GM10847 (cell line): ENCODE results near the gene CYSLTR1.

ENCODE experiments used
- POLR2A ChIP-seq: IDR thresholded peaks from 2 replicates; pipeline ENCODE4 v1.6.1; 2011; ENCODE audit not compliant: insufficient read length; ENCODE audit errors: extremely low read depth

Gene CYSLTR1, protein sequence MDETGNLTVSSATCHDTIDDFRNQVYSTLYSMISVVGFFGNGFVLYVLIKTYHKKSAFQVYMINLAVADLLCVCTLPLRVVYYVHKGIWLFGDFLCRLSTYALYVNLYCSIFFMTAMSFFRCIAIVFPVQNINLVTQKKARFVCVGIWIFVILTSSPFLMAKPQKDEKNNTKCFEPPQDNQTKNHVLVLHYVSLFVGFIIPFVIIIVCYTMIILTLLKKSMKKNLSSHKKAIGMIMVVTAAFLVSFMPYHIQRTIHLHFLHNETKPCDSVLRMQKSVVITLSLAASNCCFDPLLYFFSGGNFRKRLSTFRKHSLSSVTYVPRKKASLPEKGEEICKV

GRCh38 chrX:78327370-78328086 lies at the start of gene CYSLTR1:
CYSLTR1 (minus strand) TSS chrX:78327611; CDS start chrX:78273746, 53,865 bp downstream.
- no peak for TF ChIP-seq POLR2A

DNA sequence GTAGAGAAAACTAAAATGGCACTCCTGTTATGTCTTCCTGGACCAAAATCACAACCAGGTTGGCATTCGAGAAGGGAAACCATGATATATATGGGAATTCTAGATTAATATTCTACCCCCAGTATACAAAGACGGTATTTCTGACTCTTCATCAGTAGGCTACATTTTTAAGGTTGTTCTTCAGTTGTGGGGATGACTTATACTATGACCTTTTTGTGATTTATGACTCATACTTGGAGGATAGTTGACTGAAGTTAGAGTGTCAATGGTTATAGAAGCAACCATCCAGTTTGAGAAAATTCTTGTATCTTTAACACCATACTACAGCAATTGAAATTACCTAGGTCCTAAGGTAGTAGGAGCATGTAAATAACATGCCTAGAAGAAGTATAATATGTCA lies 49.8 kb upstream of the CYSLTR1 start:
- TF ChIP-seq POLR2A, result no peak

DNA sequence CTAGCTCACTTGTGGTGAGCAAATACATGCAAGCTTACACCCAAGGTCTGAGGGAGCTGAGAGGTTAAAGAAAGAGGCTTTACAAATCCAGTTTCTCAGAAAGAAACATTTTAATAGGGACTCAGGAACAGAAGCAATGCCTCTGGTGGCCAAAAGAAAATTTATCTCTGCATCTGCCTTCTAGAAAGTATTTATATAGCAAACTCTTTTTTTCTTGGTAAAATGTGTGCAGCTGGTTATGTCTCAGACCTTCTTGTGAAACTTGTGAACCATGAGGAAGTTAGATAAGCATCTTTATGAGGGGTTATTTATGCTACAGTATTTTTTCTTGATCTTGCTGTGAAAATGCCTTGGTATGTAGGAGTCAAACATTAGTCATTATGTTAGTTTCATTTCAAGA lies 48.5 kb upstream of the CYSLTR1 start:
- no peak for TF ChIP-seq POLR2A

GRCh38 chrX:78366576-78366975 lies 39.2 kb upstream of the CYSLTR1 start:
- no peak for TF ChIP-seq POLR2A

- no peak for TF ChIP-seq POLR2A
Observed at GRCh38 chrX:78357342-78358055, 30.1 kb upstream of the CYSLTR1 start.

DNA sequence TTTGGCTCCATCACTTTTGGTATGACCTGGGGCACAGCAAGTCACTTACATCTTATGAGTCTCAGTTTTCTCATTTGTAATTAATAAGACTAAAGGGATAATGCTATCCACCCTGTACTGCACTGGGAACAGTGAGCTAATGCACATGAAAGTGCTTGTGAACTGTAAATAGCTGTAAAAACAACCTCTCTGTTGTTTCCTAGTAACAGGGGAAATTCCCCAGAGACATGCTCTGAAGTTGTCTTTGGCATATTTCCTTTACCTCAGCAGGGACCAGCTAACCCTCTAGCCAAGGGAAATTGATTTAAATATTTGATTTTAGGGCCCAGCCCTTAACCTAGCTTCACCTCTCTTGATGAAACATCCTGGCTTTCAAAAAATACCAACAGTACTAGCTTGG lies 6.1 kb upstream of the CYSLTR1 start:
- TF ChIP-seq POLR2A, result no peak

DNA sequence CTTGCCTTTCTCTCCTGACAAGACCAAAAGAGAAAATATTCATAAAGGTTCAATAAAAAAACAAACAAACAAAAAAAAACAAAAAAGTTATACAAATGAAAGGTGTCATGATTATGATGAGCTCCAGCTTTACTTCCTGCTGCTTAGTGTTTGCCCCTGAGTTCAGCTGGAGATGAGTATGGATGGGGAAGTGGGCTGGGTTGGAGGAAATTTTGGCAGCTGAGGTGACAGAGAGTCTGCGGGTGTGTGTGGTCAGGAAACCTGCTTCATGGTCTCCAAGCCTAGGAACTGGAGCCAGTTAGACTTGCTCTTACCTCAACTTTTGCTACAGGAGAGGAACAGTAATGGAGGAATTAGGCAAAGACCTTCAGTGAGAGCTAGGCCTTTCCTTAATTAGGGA lies 4.3 kb upstream of the CYSLTR1 start:
- TF ChIP-seq POLR2A, result no peak

DNA sequence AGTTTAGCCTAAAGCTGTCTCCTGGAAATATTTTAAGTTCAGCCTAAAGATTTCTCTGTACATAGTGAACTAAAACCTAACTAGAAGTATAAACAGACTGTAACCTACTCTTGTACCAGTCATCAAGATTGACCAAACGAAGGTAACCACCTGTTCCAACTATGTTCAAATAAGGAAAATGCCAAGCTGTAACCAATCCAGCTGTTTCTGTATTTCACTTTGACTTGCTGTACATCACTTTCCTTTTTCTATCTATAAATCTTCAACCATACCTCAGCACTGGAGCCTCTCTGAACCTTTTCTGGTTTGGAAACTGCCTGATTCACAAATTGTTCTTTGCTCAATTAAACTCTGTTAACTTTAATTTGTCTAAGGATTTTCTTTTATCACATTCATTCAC lies 3.1 kb upstream of the CYSLTR1 start:
- no peak for TF ChIP-seq POLR2A

DNA sequence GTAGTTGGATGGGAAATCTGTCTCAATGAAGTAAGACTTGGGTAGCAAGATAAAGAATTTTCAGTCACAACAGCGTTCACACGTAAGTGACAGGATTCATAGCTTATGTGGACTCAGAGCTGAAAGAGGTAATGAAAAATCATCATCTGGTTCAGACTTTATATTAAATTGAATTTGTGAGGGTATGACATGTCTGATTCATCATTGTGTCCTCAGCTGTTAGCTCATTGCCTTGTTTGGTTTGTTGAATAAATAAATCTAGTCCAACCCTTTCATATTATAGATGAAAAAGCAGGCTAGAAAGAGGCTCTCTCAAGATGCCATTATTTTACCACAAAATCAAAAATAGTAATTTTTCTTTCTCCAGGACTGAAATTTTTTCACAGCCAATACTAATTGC lies 2.7 kb upstream of the CYSLTR1 start:
- no peak for TF ChIP-seq POLR2A

DNA sequence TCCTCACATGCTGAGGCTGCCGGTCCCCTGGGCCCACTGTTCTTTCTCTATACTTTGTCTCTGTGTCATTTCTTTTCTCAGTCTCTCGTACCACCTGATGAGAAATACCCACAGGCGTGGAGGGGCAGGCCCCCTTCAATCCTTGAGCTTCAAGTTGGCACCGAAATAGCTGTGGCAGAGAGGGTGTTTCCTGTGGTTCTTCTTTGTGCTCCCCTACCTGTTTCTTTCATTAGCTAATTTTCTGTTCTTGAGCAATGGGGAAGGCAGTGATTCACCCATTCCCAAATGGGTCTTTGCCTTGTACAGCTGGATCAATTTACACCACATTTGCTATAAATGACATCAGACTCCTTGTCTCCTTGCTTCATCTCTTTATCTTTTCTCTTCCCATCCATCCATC lies 2.1 kb upstream of the CYSLTR1 start:
- no peak for TF ChIP-seq POLR2A

DNA sequence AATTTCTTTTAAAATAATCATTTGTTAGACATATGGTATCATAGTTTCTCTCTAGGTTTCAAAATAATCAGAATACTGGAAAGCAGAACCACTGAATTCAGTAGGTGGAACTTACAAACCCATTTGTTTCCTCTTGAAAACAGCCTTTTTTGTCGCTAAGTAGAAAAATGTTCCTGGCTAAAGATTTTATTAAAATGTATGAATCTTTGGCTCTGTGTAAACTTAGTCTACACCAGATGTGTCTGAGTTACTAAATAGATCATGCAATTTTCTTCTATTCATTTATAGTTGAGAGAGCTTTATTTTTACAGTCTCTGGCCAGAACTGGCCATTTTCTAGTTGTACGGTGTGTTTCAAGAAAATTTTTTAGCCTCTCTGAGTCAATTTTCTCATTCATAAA lies 1.0 kb downstream of the CYSLTR1 start:
- TF ChIP-seq POLR2A, result no peak

- TF ChIP-seq POLR2A, result no peak
Observed at GRCh38 chrX:78322863-78323262, 4.5 kb downstream of the CYSLTR1 start.

- no peak for TF ChIP-seq POLR2A
Observed at GRCh38 chrX:78321809-78322208, 5.6 kb downstream of the CYSLTR1 start.

DNA sequence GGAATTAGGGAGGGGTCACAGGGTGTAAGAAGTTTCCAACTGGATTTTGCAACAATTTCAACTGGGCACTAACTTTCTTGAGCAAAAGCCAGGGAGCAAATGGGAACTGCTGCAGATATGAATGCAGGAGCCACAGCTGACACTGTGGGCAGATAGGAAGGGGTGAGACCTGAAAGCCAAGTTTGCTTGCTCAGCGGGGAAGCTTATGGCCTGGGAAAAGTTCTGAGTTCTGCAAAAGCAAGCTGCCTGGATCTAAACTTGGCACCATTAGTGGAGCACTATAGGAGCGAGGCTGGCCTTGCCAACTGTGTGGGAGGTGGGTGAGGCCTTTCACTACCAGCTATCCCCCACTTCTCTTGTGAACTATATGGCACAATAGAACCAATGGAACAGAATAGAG lies 11.1 kb downstream of the CYSLTR1 start:
- no peak for TF ChIP-seq POLR2A

GRCh38 chrX:78315745-78316144 lies 11.7 kb downstream of the CYSLTR1 start:
- TF ChIP-seq POLR2A, result no peak

- TF ChIP-seq POLR2A, result no peak
Observed at GRCh38 chrX:78314561-78314960, 12.8 kb downstream of the CYSLTR1 start.
